Nephron progenitor cell (in vitro differentiated cells): Measurements from ENCODE around the gene MRAP.

ENCODE experiments used
- DNase-seq: peaks from one replicate; pipeline ENCODE4 v3.0.0; 2021
- H3K27ac Mint-ChIP-seq: 2 replicates; pipeline ENCODE4 v1.8.0; 2021; ENCODE audit warnings: mild to moderate bottlenecking, moderate library complexity, mixed read lengths
- H3K27me3 Mint-ChIP-seq: 2 replicates; pipeline ENCODE4 v1.8.0; 2021; ENCODE audit warnings: mild to moderate bottlenecking, low read depth, mixed read lengths; ENCODE audit not compliant: poor library complexity
- H3K36me3 Mint-ChIP-seq: 2 replicates; pipeline ENCODE4 v1.8.0; 2021; ENCODE audit warnings: low read depth, mixed read lengths
- H3K4me1 Mint-ChIP-seq: 2 replicates; pipeline ENCODE4 v1.8.0; 2021; ENCODE audit warnings: mixed read lengths
- H3K4me3 Mint-ChIP-seq: 2 replicates; pipeline ENCODE4 v1.8.0; 2021; ENCODE audit warnings: mild to moderate bottlenecking, moderate library complexity, mixed read lengths
- H3K9me3 Mint-ChIP-seq: 2 replicates; pipeline ENCODE4 v1.8.0; 2021; ENCODE audit warnings: mild to moderate bottlenecking, moderate library complexity, mixed read lengths
- CTCF ChIP-seq: fragments of 200-600 bp; sonication (generic); IDR thresholded peaks from 2 replicates; pipeline ENCODE4 v1.5.0; 2021; ENCODE audit warnings: antibody characterized with exemption

MRAP gene

GRCh38 chr21:32329331-32329730 is 30.7 kb downstream of the MRAP start:
- DNase-seq = no peak
- Mint-ChIP-seq H3K27me3 (no peaks in the 10 kb centered on the region), H3K9me3 (peaks cover 5% of the 10 kb centered on the region), H3K36me3 (peaks cover 89% of the 10 kb centered on the region), H3K27ac (no peak overlapping the region), H3K4me3 (no peak overlapping the region), H3K4me1 (no peaks in the 10 kb centered on the region)
- TF ChIP-seq CTCF = no peak

- TF ChIP-seq CTCF = no peak
- Mint-ChIP-seq H3K9me3 (peaks cover 5% of the 10 kb centered on the region), H3K27me3 (no peaks in the 10 kb centered on the region), H3K36me3 (peaks cover 85% of the 10 kb centered on the region), H3K27ac (no peak overlapping the region), H3K4me1 (no peaks in the 10 kb centered on the region), H3K4me3 (no peak overlapping the region)
- DNase-seq = no peak
These were observed 31.1 kb downstream of the MRAP start for GRCh38 chr21:32329776-32330175.

- Mint-ChIP-seq H3K27me3 (no peaks in the 10 kb centered on the region), H3K4me1 (no peaks in the 10 kb centered on the region), H3K36me3 (peaks cover 83% of the 10 kb centered on the region), H3K4me3 (no peak overlapping the region), H3K27ac (no peak overlapping the region), H3K9me3 (peaks cover 5% of the 10 kb centered on the region)
- no peak for TF ChIP-seq CTCF
- DNase-seq = no peak
These were observed 32.2 kb downstream of the MRAP start for GRCh38 chr21:32330784-32331311.

- peaks cover 5% of the 10 kb centered on the region for H3K9me3 Mint-ChIP-seq
- H3K27ac Mint-ChIP-seq = peak overlapping the region; percentile 43
- no peaks in the 10 kb centered on the region for H3K4me1 Mint-ChIP-seq
- no peaks in the 10 kb centered on the region for H3K27me3 Mint-ChIP-seq
- DNase-seq = no peak
- H3K4me3 Mint-ChIP-seq = no peak overlapping the region
- TF ChIP-seq CTCF = no peak
- peaks cover 82% of the 10 kb centered on the region for H3K36me3 Mint-ChIP-seq
These were observed 33.0 kb downstream of the MRAP start for GRCh38 chr21:32331444-32332305.

- no peak for DNase-seq
- Mint-ChIP-seq H3K27me3 (no peaks in the 10 kb centered on the region), H3K9me3 (peaks cover 5% of the 10 kb centered on the region), H3K36me3 (peaks cover 73% of the 10 kb centered on the region), H3K27ac (no peak overlapping the region), H3K4me3 (no peak overlapping the region), H3K4me1 (no peaks in the 10 kb centered on the region)
- TF ChIP-seq CTCF = no peak
These were observed 33.9 kb downstream of the MRAP start for GRCh38 chr21:32332463-32332951.
